ENCODE data around the gene NHLH2. TPM values are rescaled to one million over a fixed set of nuclear protein-coding genes. Genes with fewer than 3 reads are reported as not detected.

Gene NHLH2
- total and polyA plus RNA-seq, 8 donors: not detected

GRCh38 chr1:115873184-115873583 lies 32.3 kb upstream of the NHLH2 start:
- no peaks in the 10 kb centered on the region for H3K9me3 ChIP-seq
- ATAC-seq (no peak), DNase-seq (no peak)
- no peak overlapping the region for H3K27ac ChIP-seq
- H3K27me3 ChIP-seq: no peaks in the 10 kb centered on the region
- intact Hi-C loops (cut with DNase I): no loop called here
- TF ChIP-seq CTCF (IDR thresholded peaks at IDR 0.05): no peak
- H3K36me3 ChIP-seq: no peaks in the 10 kb centered on the region
- no peak overlapping the region for H3K4me3 ChIP-seq
- H3K4me1 ChIP-seq: no peaks in the 10 kb centered on the region

- H3K27me3 ChIP-seq: no peaks in the 10 kb centered on the region
- no peak for TF ChIP-seq CTCF (IDR thresholded peaks at IDR 0.05)
- DNase-seq (no peak), ATAC-seq (no peak)
- H3K4me3 ChIP-seq: no peak overlapping the region
- no peak overlapping the region for H3K27ac ChIP-seq
- no peaks in the 10 kb centered on the region for H3K4me1 ChIP-seq
- no peaks in the 10 kb centered on the region for H3K9me3 ChIP-seq
- intact Hi-C loops (cut with DNase I): no loop called here
- H3K36me3 ChIP-seq: no peaks in the 10 kb centered on the region
Measured at GRCh38 chr1:115869064-115869463, 28.1 kb upstream of the NHLH2 start.

GRCh38 chr1:115867216-115867615 lies 26.3 kb upstream of the NHLH2 start:
- Histone ChIP-seq H3K27me3 (no peaks in the 10 kb centered on the region), H3K27ac (no peak overlapping the region), H3K4me3 (no peak overlapping the region), H3K4me1 (no peaks in the 10 kb centered on the region), H3K9me3 (no peaks in the 10 kb centered on the region), H3K36me3 (no peaks in the 10 kb centered on the region)
- no peak for DNase-seq
- no peak for TF ChIP-seq CTCF (IDR thresholded peaks at IDR 0.05)
- intact Hi-C loops (cut with DNase I): no loop called here
- ATAC-seq: peak; percentile 56

GRCh38 chr1:115865704-115866380 lies 24.9 kb upstream of the NHLH2 start:
- peaks cover 0 to 5% of the 10 kb centered on the region in 2 donors for H3K27me3 ChIP-seq
- H3K36me3 ChIP-seq: no peaks in the 10 kb centered on the region
- H3K4me3 ChIP-seq: no peak overlapping the region
- DNase-seq (no peak), ATAC-seq (no peak)
- TF ChIP-seq CTCF (IDR thresholded peaks at IDR 0.05): no peak
- H3K27ac ChIP-seq: no peak overlapping the region
- H3K9me3 ChIP-seq: no peaks in the 10 kb centered on the region
- no peaks in the 10 kb centered on the region for H3K4me1 ChIP-seq
- intact Hi-C loops (cut with DNase I): no loop called here

GRCh38 chr1:115862403-115862802 lies 21.5 kb upstream of the NHLH2 start:
- Histone ChIP-seq H3K27ac (no peak overlapping the region), H3K4me3 (no peak overlapping the region), H3K9me3 (no peaks in the 10 kb centered on the region), H3K4me1 (no peaks in the 10 kb centered on the region), H3K36me3 (no peaks in the 10 kb centered on the region), H3K27me3 (peaks cover 0 to 5% of the 10 kb centered on the region in 2 donors)
- intact Hi-C loops (cut with DNase I): no loop called here
- ATAC-seq (no peak), DNase-seq (no peak)
- TF ChIP-seq CTCF (IDR thresholded peaks at IDR 0.05): no peak

Data from left lung (tissue), 10 donors.